SH-SY5Y (cell line): ENCODE measurements around the gene TRMT2A.

Source experiments
- GATA2 ChIP-seq: IDR thresholded peaks from 2 replicates; pipeline ENCODE4 v1.6.1; 2011; ENCODE audit warnings: mild to moderate bottlenecking, low read depth, low read length
- GATA3 ChIP-seq: IDR thresholded peaks from 2 replicates; pipeline ENCODE4 v1.6.1; 2011; ENCODE audit warnings: low read depth, mild to moderate bottlenecking, low read length, moderate library complexity

- TF ChIP-seq GATA3 (no peak), GATA2 (no peak)
Measured at GRCh38 chr22:20085651-20086050, 31.4 kb downstream of the TRMT2A start.
